GM21723 (cell line): ENCODE measurements around the gene IL4I1.

Experiments
- ATAC-seq: cut with Tn5 transposase; IDR thresholded peaks from one replicate; pipeline ENCODE4 v1.9.1; 2021; ENCODE audit warnings: mild to moderate bottlenecking, moderate library complexity; ENCODE audit not compliant: unreplicated experiment

Gene IL4I1, protein sequence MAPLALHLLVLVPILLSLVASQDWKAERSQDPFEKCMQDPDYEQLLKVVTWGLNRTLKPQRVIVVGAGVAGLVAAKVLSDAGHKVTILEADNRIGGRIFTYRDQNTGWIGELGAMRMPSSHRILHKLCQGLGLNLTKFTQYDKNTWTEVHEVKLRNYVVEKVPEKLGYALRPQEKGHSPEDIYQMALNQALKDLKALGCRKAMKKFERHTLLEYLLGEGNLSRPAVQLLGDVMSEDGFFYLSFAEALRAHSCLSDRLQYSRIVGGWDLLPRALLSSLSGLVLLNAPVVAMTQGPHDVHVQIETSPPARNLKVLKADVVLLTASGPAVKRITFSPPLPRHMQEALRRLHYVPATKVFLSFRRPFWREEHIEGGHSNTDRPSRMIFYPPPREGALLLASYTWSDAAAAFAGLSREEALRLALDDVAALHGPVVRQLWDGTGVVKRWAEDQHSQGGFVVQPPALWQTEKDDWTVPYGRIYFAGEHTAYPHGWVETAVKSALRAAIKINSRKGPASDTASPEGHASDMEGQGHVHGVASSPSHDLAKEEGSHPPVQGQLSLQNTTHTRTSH

DNA sequence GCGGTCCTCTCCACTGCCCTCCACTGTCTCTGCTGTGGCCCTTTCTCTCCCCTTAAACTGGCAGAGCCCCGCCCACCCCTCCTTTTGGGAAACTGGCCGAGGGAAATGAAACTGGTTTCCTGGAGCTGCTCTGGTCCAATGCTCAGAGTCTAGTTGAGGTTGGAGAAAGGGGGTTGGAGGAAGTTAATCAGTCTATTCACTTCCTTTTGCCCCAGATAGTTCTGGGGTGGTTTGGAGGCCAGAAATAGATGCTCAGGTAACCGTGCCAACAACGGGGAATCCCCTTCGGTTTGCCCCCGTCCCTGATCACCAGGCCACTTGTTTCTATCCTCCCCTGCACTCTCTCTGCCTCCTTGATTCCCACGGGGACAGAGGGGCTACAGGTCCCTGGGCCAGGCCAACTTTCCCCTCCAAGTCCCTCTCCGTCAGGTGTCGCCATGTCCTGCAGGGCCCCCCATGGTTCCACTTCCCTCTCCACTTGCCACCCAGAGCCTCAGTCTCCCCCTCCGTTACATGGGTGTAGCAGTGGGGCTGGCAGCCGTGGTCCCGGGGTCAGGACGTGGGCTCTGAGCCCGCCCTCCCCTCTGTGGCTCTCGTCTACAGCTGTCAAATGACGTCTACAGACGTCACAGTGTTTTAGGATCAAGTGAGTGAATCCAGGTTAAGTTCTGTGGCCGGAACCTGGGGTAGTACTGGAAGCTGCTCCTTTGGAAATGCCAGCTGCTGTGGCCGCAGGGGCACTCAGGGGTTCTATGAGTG lies at the start of gene IL4I1:
Gene IL4I1, minus strand, starts transcription at position 25 of the 759 bp plus-strand sequence. CDS start 727 bp downstream, outside the sequence.
- peak; percentile 47 for ATAC-seq

GRCh38 chr19:49946415-49946814 lies 49.7 kb upstream of the IL4I1 start:
- no peak for ATAC-seq

DNA sequence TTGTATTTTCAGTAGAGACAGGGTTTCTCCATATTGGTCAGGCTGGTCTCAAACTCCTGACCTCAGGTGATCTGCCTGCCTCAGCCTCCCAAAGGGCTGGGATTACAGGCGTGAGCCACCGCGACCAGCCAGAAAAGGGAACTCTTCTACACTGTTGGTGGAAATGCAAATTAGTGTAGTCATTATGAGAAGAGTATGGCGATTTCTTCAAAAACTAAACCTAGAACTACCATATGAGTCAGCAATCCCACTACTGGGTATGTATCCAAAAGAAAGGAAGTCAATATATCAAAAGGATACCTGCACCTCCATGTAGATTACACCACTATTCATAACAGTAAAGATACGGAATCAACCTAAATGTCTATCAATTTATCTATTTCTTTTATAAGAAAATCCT lies 47.9 kb upstream of the IL4I1 start:
- ATAC-seq: peak; percentile 56

- ATAC-seq: no peak
These were observed 43.8 kb upstream of the IL4I1 start for GRCh38 chr19:49940482-49940791.

GRCh38 chr19:49939721-49940481 lies 43.2 kb upstream of the IL4I1 start:
- no peak for ATAC-seq

- no peak for ATAC-seq
These were observed 42.0 kb upstream of the IL4I1 start for GRCh38 chr19:49938662-49939061.

GRCh38 chr19:49937750-49938381 lies 41.2 kb upstream of the IL4I1 start:
- ATAC-seq: no peak

DNA sequence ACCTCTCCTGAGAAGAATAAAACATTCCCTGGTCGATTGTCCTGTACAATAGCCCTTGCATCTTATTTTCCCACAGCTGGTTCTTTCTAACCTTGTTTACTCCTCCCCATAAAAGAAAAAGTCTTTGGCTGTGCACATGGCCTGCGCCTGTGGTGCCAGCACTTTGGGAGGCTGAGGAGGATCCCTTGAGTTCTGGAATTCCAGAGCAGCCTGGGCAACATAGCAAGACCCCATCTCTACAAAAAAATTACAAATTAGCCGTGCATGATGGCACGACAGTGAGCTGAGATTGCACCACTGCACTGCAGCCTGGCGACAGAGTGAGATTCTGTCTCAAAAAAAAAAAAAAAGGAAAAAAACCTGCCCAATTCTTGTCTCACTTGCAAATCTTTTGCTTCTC lies 39.9 kb upstream of the IL4I1 start:
- ATAC-seq: no peak

- ATAC-seq: no peak
These were observed 37.0 kb upstream of the IL4I1 start for GRCh38 chr19:49933643-49934042.

GRCh38 chr19:49932731-49933131 lies 36.0 kb upstream of the IL4I1 start:
- ATAC-seq: no peak

DNA sequence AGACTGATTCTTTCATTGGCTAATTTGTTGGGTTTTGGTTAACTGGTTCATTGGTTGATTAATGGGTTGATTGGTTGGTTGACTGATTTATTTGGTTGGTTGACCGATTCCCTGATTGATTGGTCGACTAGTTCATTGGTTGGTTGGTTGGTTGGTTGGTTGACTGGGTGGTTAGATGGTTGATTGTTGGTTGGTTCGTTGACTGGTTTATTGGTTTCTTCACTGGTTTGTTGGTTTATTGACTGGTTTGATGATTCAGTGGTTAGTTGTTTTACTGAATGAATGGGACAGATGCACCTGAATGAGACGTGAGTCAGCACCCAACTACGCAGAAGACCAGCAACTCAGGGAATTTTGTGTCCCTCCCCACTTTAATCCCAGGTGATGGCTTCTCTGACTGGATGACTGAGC lies 35.4 kb upstream of the IL4I1 start:
- ATAC-seq: no peak

DNA sequence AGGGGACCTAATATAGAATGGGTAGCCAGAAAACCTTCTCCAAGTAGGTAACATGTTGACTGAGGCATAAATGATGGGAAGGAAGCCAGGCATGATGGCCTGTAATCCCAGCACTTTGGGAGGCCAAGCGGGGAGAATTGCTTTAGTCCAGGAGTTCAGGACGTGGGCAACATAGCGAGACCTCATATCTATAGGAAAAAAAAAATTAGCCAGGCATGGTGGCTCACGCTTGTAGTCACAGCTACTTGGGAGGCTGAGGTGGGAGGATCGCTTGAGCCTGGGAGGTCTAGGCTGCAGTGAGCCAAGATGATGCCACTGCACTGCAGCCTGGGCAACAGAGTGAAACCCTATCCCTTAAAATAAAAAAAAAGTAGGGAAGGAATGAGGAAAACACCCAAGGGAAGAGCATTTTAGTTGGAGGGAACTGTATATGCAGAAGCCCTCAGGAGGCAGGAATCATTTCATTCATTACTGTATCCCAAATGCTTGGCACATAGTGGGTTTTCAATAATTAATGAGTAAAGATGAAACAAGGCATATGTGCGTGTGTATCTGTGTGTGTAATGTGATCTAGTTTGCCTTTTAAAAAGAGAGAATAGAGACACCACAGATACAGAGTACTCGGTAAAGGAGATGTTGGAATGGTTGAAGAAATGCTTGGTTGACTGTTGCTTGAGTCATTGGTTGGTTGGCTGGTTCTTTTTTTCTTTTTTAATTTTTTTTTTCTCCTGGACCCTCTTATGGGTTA lies 34.8 kb upstream of the IL4I1 start:
- no peak for ATAC-seq

DNA sequence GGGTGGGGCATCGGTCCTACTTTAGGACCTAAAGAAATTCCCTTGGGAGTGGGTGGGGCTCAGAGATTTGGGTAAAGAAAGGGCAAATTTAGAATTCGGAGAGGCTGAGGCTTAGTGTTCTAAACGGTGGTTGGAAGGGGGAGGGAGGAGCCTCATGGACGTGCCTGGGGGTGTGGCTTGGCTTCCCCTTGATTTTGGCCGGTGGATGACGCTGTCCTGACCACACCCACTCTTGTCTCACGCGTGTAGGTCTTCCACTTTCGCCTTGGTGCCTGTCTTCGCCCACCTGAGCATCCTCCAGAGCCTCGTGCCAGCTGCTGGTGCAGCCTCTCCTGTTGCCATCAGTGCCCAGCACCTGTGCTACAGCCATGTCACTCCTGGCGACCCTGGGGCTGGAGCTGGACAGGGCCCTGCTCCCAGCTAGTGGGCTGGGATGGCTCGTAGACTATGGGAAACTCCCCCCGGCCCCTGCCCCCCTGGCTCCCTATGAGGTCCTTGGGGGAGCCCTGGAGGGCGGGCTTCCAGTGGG lies 33.9 kb upstream of the IL4I1 start:
- no peak for ATAC-seq

GRCh38 chr19:49929611-49930482 lies 33.2 kb upstream of the IL4I1 start:
- peak; percentile 61 for ATAC-seq

- ATAC-seq: peak; percentile 43
These were observed 32.5 kb upstream of the IL4I1 start, which contains the start of the genes ATF5 and NUP62 for GRCh38 chr19:49929121-49929610. Gene ATF5, plus strand, starts transcription at chr19:49929205. Its CDS starts 1,646 bp downstream, at chr19:49930851. Gene NUP62, minus strand, starts transcription at chr19:49929504. Its CDS starts 19,697 bp downstream, at chr19:49909807.

GRCh38 chr19:49927526-49928264 lies 31.0 kb upstream of the IL4I1 start:
- no peak for ATAC-seq

- no peak for ATAC-seq
These were observed 29.8 kb upstream of the IL4I1 start for GRCh38 chr19:49926515-49926914.

- no peak for ATAC-seq
These were observed 28.8 kb upstream of the IL4I1 start for GRCh38 chr19:49925486-49925885.
